ENCODE results near the gene RAB26.
"Not testable (repeated sequence)": the region's sequence is repeated elsewhere in the genome, so short reads cannot be mapped to it uniquely, and the experiment has no call there.

RAB26 gene

DNA sequence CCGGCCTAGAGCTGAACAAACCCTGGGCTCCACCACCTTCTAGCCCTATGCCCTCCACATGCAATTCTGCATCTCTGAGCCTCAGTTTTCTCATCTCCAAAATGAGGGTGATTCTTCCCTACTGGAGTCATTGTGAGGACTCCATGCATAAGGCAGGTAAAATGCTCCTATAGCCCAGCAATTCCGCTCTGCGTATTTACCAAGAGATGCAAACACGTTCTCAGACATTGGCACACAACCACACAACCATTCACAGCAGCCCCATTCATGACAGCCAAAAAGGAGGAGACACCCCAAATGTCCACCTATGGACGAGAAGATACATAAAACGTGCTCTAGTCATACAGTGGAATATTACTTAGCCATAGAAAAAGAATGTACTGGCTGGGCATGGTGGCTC lies 51.9 kb downstream of the RAB26 start:
- DNase-seq: no peak

DNA sequence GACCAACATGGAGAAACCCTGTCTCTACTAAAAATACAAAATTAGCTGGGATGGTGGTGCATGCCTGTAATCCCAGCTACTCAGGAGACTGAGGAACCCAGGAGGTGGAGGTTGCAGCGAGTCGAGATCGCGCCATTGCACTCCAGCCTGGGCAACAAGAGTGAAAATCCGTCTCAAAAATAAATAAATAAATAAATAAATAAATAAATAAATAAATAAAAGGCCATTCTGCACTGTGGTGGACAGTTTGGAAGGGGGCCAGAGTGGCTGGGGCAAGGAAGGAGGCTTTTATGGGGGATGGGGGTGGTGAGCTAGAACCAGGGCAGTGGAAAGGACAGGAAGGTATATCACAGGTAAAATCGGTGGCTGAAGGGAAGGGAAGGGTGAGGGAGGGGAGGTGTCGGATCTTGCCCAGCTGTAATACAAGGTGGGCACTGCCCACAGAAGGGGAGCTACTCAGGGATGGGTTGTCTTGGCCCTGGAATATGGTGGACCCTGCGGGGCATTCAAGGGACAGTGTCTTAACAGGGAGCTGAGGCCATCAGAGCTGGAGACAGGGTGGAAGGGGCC lies 54.8 kb downstream of the RAB26 start:
- DNase-seq: not testable (repeated sequence)
